ENCODE data around the gene ZNF385B. TPM values are rescaled to one million over a fixed set of nuclear protein-coding genes. Genes with fewer than 3 reads are reported as not detected.

Gene ZNF385B
- total RNA-seq, 1 experiment from 2014 or later: not detected

GRCh38 chr2:179805001-179805400, 56.4 kb downstream of the ZNF385B start:
- Histone ChIP-seq H3K79me2 (ENCODE audit: low read length) (no peaks in the 10 kb centered on the region), H3K9me3 (ENCODE audit: low read length) (no peaks in the 10 kb centered on the region), H3K27ac (ENCODE audit: low read length) (no peak overlapping the region), H3K9me2 (replicated peaks; ENCODE audit: insufficient read depth, low read length) (no peaks in the 10 kb centered on the region), H3K4me3 (ENCODE audit: low read length) (no peak overlapping the region), H4K20me1 (ENCODE audit: insufficient read depth, low read depth, low read length) (no peaks in the 10 kb centered on the region), H3K36me3 (ENCODE audit: insufficient read depth, low read length) (no peaks in the 10 kb centered on the region), H3K9ac (ENCODE audit: low read length) (no peak overlapping the region), H3K4me2 (ENCODE audit: low read depth, low read length, poor library complexity, severe bottlenecking) (no peak overlapping the region), H3K27me3 (ENCODE audit: low read length) (no peaks in the 10 kb centered on the region), H3K4me1 (ENCODE audit: low read length) (no peaks in the 10 kb centered on the region), H2AFZ (ENCODE audit: low read length) (no peak overlapping the region)
- no peak for DNase-seq

- Histone ChIP-seq H4K20me1 (ENCODE audit: insufficient read depth, low read depth, low read length) (no peaks in the 10 kb centered on the region), H3K9me2 (replicated peaks; ENCODE audit: insufficient read depth, low read length) (no peaks in the 10 kb centered on the region), H3K79me2 (ENCODE audit: low read length) (no peaks in the 10 kb centered on the region), H3K4me2 (ENCODE audit: low read depth, low read length, poor library complexity, severe bottlenecking) (no peak overlapping the region), H3K9me3 (ENCODE audit: low read length) (no peaks in the 10 kb centered on the region), H3K4me3 (ENCODE audit: low read length) (no peak overlapping the region), H3K27me3 (ENCODE audit: low read length) (no peaks in the 10 kb centered on the region), H3K9ac (ENCODE audit: low read length) (no peak overlapping the region), H3K27ac (ENCODE audit: low read length) (no peak overlapping the region), H2AFZ (ENCODE audit: low read length) (no peak overlapping the region), H3K36me3 (ENCODE audit: insufficient read depth, low read length) (no peaks in the 10 kb centered on the region), H3K4me1 (ENCODE audit: low read length) (no peaks in the 10 kb centered on the region)
- DNase-seq: no peak
Measured at GRCh38 chr2:179804206-179804605, 57.2 kb downstream of the ZNF385B start.

DNA sequence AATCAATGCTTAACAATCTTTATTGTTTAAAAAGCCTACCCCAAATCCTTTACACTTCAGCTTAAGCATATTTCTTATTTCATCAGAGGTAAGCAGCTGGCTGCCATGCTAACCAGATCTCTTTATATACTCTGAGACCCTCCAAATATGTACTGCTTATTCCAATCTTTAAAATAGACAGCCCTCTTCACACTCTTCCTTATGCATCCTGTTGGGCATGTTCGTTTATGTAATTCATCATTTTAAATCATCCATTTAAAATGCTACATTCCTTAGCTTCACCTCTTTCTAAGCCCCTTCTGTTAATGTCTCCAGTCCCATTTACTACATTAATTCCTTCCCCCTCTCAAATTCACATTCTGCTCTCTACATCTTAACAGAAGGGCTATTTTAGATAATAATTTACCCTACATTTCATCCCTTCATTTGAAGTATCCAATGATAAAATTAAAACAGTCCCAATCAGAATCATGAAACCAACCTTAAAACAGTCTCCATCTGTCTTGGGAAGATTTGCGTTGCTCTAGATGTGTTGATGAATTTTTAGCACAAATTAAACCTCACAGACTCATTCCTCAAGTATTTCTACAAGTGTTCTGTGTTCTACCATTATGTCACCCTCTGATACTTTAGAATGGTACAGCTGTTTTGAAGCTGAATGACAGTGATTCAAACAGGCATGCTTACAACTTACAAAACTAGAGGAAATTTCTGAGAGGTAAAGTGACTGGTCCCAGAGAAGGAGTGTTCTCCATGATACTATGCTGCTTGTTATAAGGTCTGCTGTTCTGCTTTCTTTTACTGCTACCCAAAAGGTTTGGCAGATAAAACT, 59.1 kb downstream of the ZNF385B start:
- no peaks in the 10 kb centered on the region for H3K9me3 ChIP-seq (ENCODE audit: low read length)
- no peaks in the 10 kb centered on the region for H3K79me2 ChIP-seq (ENCODE audit: low read length)
- H2AFZ ChIP-seq (ENCODE audit: low read length): no peak overlapping the region
- H3K27ac ChIP-seq (ENCODE audit: low read length): no peak overlapping the region
- no peak overlapping the region for H3K4me2 ChIP-seq (ENCODE audit: low read depth, low read length, poor library complexity, severe bottlenecking)
- no peak for DNase-seq
- no peaks in the 10 kb centered on the region for H4K20me1 ChIP-seq (ENCODE audit: insufficient read depth, low read depth, low read length)
- no peaks in the 10 kb centered on the region for H3K4me1 ChIP-seq (ENCODE audit: low read length)
- H3K4me3 ChIP-seq (ENCODE audit: low read length): no peak overlapping the region
- no peaks in the 10 kb centered on the region for H3K27me3 ChIP-seq (ENCODE audit: low read length)
- H3K9ac ChIP-seq (ENCODE audit: low read length): no peak overlapping the region
- no peaks in the 10 kb centered on the region for H3K36me3 ChIP-seq (ENCODE audit: insufficient read depth, low read length)
- no peaks in the 10 kb centered on the region for H3K9me2 ChIP-seq (replicated peaks; ENCODE audit: insufficient read depth, low read length)

GRCh38 chr2:179800776-179801175, 60.6 kb downstream of the ZNF385B start:
- no peaks in the 10 kb centered on the region for H4K20me1 ChIP-seq (ENCODE audit: insufficient read depth, low read depth, low read length)
- H3K27me3 ChIP-seq (ENCODE audit: low read length): no peaks in the 10 kb centered on the region
- no peak overlapping the region for H3K27ac ChIP-seq (ENCODE audit: low read length)
- no peaks in the 10 kb centered on the region for H3K36me3 ChIP-seq (ENCODE audit: insufficient read depth, low read length)
- no peaks in the 10 kb centered on the region for H3K79me2 ChIP-seq (ENCODE audit: low read length)
- no peaks in the 10 kb centered on the region for H3K4me1 ChIP-seq (ENCODE audit: low read length)
- H3K9ac ChIP-seq (ENCODE audit: low read length): no peak overlapping the region
- no peaks in the 10 kb centered on the region for H3K9me3 ChIP-seq (ENCODE audit: low read length)
- no peak for DNase-seq
- no peak overlapping the region for H3K4me2 ChIP-seq (ENCODE audit: low read depth, low read length, poor library complexity, severe bottlenecking)
- H3K4me3 ChIP-seq (ENCODE audit: low read length): no peak overlapping the region
- H2AFZ ChIP-seq (ENCODE audit: low read length): no peak overlapping the region
- no peaks in the 10 kb centered on the region for H3K9me2 ChIP-seq (replicated peaks; ENCODE audit: insufficient read depth, low read length)

GRCh38 chr2:179796213-179797007, 65.0 kb downstream of the ZNF385B start:
- no peaks in the 10 kb centered on the region for H3K9me3 ChIP-seq (ENCODE audit: low read length)
- no peak overlapping the region for H3K4me2 ChIP-seq (ENCODE audit: low read depth, low read length, poor library complexity, severe bottlenecking)
- H3K9me2 ChIP-seq (replicated peaks; ENCODE audit: insufficient read depth, low read length): no peaks in the 10 kb centered on the region
- DNase-seq: no peak
- no peaks in the 10 kb centered on the region for H4K20me1 ChIP-seq (ENCODE audit: insufficient read depth, low read depth, low read length)
- no peaks in the 10 kb centered on the region for H3K36me3 ChIP-seq (ENCODE audit: insufficient read depth, low read length)
- H3K4me1 ChIP-seq (ENCODE audit: low read length): no peaks in the 10 kb centered on the region
- H3K27ac ChIP-seq (ENCODE audit: low read length): no peak overlapping the region
- no peak overlapping the region for H3K4me3 ChIP-seq (ENCODE audit: low read length)
- no peak overlapping the region for H2AFZ ChIP-seq (ENCODE audit: low read length)
- no peak overlapping the region for H3K9ac ChIP-seq (ENCODE audit: low read length)
- H3K27me3 ChIP-seq (ENCODE audit: low read length): no peaks in the 10 kb centered on the region
- H3K79me2 ChIP-seq (ENCODE audit: low read length): no peaks in the 10 kb centered on the region

GRCh38 chr2:179793902-179794301, 67.5 kb downstream of the ZNF385B start:
- H3K9me3 ChIP-seq (ENCODE audit: low read length): no peaks in the 10 kb centered on the region
- H3K4me3 ChIP-seq (ENCODE audit: low read length): no peak overlapping the region
- no peaks in the 10 kb centered on the region for H3K27me3 ChIP-seq (ENCODE audit: low read length)
- H3K9ac ChIP-seq (ENCODE audit: low read length): no peak overlapping the region
- H3K4me2 ChIP-seq (ENCODE audit: low read depth, low read length, poor library complexity, severe bottlenecking): no peak overlapping the region
- no peaks in the 10 kb centered on the region for H3K79me2 ChIP-seq (ENCODE audit: low read length)
- no peaks in the 10 kb centered on the region for H4K20me1 ChIP-seq (ENCODE audit: insufficient read depth, low read depth, low read length)
- H3K9me2 ChIP-seq (replicated peaks; ENCODE audit: insufficient read depth, low read length): no peaks in the 10 kb centered on the region
- no peak overlapping the region for H2AFZ ChIP-seq (ENCODE audit: low read length)
- H3K27ac ChIP-seq (ENCODE audit: low read length): no peak overlapping the region
- no peaks in the 10 kb centered on the region for H3K4me1 ChIP-seq (ENCODE audit: low read length)
- H3K36me3 ChIP-seq (ENCODE audit: insufficient read depth, low read length): no peaks in the 10 kb centered on the region
- no peak for DNase-seq

DNA sequence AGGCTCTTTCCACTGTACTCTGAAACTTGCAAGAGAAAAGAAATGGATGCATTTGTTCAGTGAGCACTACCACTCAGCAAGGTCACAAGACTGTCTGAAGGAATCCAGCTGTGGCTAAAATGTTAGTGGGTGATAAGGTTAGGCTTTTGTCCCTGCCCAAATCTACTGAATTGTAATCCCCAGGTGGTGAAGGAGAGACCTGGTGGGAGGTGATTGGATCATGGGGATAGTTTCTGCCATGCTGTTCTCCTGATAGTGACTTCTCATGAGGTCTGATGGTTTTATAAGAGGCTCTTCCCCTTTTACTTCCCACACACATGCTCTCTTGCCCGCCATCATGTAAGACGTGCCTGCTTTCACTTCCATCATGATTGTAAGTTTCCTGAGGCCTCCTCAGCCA, 68.2 kb downstream of the ZNF385B start:
- H3K9ac ChIP-seq (ENCODE audit: low read length): no peak overlapping the region

More for the DNA sequence above, 68.2 kb downstream of the ZNF385B start:
- H3K4me1 ChIP-seq (ENCODE audit: low read length): no peaks in the 10 kb centered on the region
- H3K4me3 ChIP-seq (ENCODE audit: low read length): no peak overlapping the region
- H3K9me2 ChIP-seq (replicated peaks; ENCODE audit: insufficient read depth, low read length): no peaks in the 10 kb centered on the region
- no peaks in the 10 kb centered on the region for H3K36me3 ChIP-seq (ENCODE audit: insufficient read depth, low read length)
- no peaks in the 10 kb centered on the region for H4K20me1 ChIP-seq (ENCODE audit: insufficient read depth, low read depth, low read length)
- no peaks in the 10 kb centered on the region for H3K27me3 ChIP-seq (ENCODE audit: low read length)
- H3K27ac ChIP-seq (ENCODE audit: low read length): no peak overlapping the region
- H3K4me2 ChIP-seq (ENCODE audit: low read depth, low read length, poor library complexity, severe bottlenecking): no peak overlapping the region
- no peaks in the 10 kb centered on the region for H3K9me3 ChIP-seq (ENCODE audit: low read length)
- H3K79me2 ChIP-seq (ENCODE audit: low read length): no peaks in the 10 kb centered on the region
- no peak overlapping the region for H2AFZ ChIP-seq (ENCODE audit: low read length)
- no peak for DNase-seq

Data from Karpas-422 (cell line).